OCI-LY7 (cell line): ENCODE measurements around the gene PKD1L1. TPM values are rescaled to one million over a fixed set of nuclear protein-coding genes. Genes with fewer than 3 reads are reported as not detected.
A peak's percentile ranks its signal among the peaks of the same experiment; 100 is the strongest.

Experiments
- BruUV-seq: library from RNA; stranded (reverse); fragments of 400-500 nt; replicated peaks from 2 replicates; lab custom pipeline; 2021; lab: Mats Ljungman, UMichigan
- CTCF ChIA-PET: fragments of 300-600 bp; sonication (Branson Sonifier 250); formaldehyde crosslinking; loops from one replicate; lab custom pipeline; 2022; ENCODE audit warnings: antibody characterized with exemption; ENCODE audit not compliant: unreplicated experiment; lab: Charles Lee
- POLR2A ChIA-PET: fragments of 300-600 bp; sonication (Branson Sonifier 250); formaldehyde crosslinking; loops from one replicate; lab custom pipeline; 2022; ENCODE audit warnings: antibody characterized with exemption; lab: Charles Lee
- DNase-seq: peaks from one replicate; pipeline ENCODE4 v3.0.0-alpha.2; 2015; ENCODE audit warnings: low spot score
- H2AFZ ChIP-seq: fragments of 200-600 bp; sonication (generic), shearing (Covaris generic); 2 replicates; pipeline ENCODE4 v1.6.1; 2014; ENCODE audit warnings: mild to moderate bottlenecking, antibody characterized with exemption, low read length, moderate library complexity
- H3K27ac ChIP-seq: fragments of 200-600 bp; sonication (generic); 2 replicates; pipeline ENCODE4 v1.5.1; 2014; ENCODE audit warnings: mixed run types, low read depth, mild to moderate bottlenecking, moderate library complexity, low read length, inconsistent platforms; ENCODE audit not compliant: poor library complexity, severe bottlenecking
- H3K36me3 ChIP-seq: fragments of 200-600 bp; sonication (generic); 2 replicates; pipeline ENCODE4 v1.6.1; 2014; ENCODE audit warnings: mild to moderate bottlenecking, antibody characterized with exemption, low read length, moderate library complexity, mixed read lengths; ENCODE audit not compliant: insufficient read depth
- H3K4me1 ChIP-seq: fragments of 200-600 bp; sonication (generic); 2 replicates; pipeline ENCODE4 v1.5.1; 2014; ENCODE audit warnings: mild to moderate bottlenecking, low read length; ENCODE audit not compliant: insufficient read depth, poor library complexity, severe bottlenecking
- H3K4me2 ChIP-seq: fragments of 200-600 bp; sonication (generic); 2 replicates; pipeline ENCODE4 v1.6.1; 2014; ENCODE audit warnings: mild to moderate bottlenecking, low read length
- H3K4me3 ChIP-seq: fragments of 200-600 bp; sonication (generic); 2 replicates; pipeline ENCODE4 v1.5.1; 2014; ENCODE audit warnings: mild to moderate bottlenecking, low read depth, low read length; ENCODE audit not compliant: poor library complexity, severe bottlenecking
- H3K79me2 ChIP-seq: fragments of 200-600 bp; sonication (generic); 2 replicates; pipeline ENCODE4 v1.6.1; 2016; ENCODE audit warnings: low read depth, mild to moderate bottlenecking, low read length, moderate library complexity, mixed read lengths; ENCODE audit not compliant: insufficient read depth
- H3K9me2 ChIP-seq: fragments of 200-600 bp; sonication (generic); 2 replicates; pipeline ENCODE4 v1.6.1; 2016; ENCODE audit warnings: mild to moderate bottlenecking, low read length, mixed read lengths; ENCODE audit not compliant: insufficient read depth
- H3K9me3 ChIP-seq: fragments of 200-600 bp; sonication (generic); 2 replicates; pipeline ENCODE4 v1.6.1; 2014; ENCODE audit warnings: mild to moderate bottlenecking, mixed run types, low read length, mixed read lengths
- H4K20me1 ChIP-seq: fragments of 200-600 bp; sonication (generic); 2 replicates; pipeline ENCODE4 v1.6.1; 2014; ENCODE audit warnings: mild to moderate bottlenecking, antibody characterized with exemption, low read length, moderate library complexity, mixed read lengths; ENCODE audit not compliant: insufficient read depth
- CTCF ChIP-seq: fragments of 200-600 bp; sonication (generic); conservative IDR thresholded peaks from 2 replicates; pipeline ENCODE4 v1.5.1; 2014; ENCODE audit warnings: mild to moderate bottlenecking, antibody characterized with exemption, low read length, moderate library complexity, mixed read lengths
- EZH2phosphoT487 ChIP-seq: fragments of 200-600 bp; sonication (generic); IDR thresholded peaks from 2 replicates; pipeline ENCODE4 v1.6.1; 2018; ENCODE audit warnings: low read depth, borderline replicate concordance, mild to moderate bottlenecking, mixed run types, antibody characterized with exemption, low read length, moderate library complexity, mixed read lengths
- intact Hi-C: fragments of 100-400 bp; cut with micrococcal nuclease; formaldehyde crosslinking; loops from one replicate; pipeline ENCODE4 v1.10.0; 2022; ENCODE audit not compliant: unreplicated experiment
- total RNA-seq, 2 experiments: library from RNA; depleted of rRNA in 1 of 2; stranded (reverse); fragments of >200 nt in 1 of 2; shearing (Covaris generic) in 1 of 2; gene quantifications; 2 replicates each; pipeline ENCODE4 v1.2.3, GENCODE V29; 2014 to 2022

Gene PKD1L1
- total RNA-seq, 2 experiments from 2014 or later, result 0.19 to 0.63 TPM

- no peak for DNase-seq
- no peak overlapping the region for H3K4me3 ChIP-seq
- ChIA-PET CTCF (no interaction called here), POLR2A (no interaction called here)
- H4K20me1 ChIP-seq, result no peaks in the 10 kb centered on the region
- no peaks in the 10 kb centered on the region for H3K79me2 ChIP-seq
- BruUV-seq, result no TSS peak
- TF ChIP-seq EZH2phosphoT487 (no peak), CTCF (no peak)
- H3K4me1 ChIP-seq, result no peaks in the 10 kb centered on the region
- H3K9me2 ChIP-seq, result no peaks in the 10 kb centered on the region
- intact Hi-C loops, result no loop called here
- H3K27ac ChIP-seq, result no peak overlapping the region
- no peak overlapping the region for H3K4me2 ChIP-seq
- H3K9me3 ChIP-seq, result no peaks in the 10 kb centered on the region
- no peak overlapping the region for H2AFZ ChIP-seq
- no peaks in the 10 kb centered on the region for H3K36me3 ChIP-seq
Observed at GRCh38 chr7:47946581-47947354, 1.5 kb downstream of the PKD1L1 start.

GRCh38 chr7:47945261-47946015, 2.8 kb downstream of the PKD1L1 start:
- Histone ChIP-seq H3K36me3 (no peaks in the 10 kb centered on the region), H3K4me1 (no peaks in the 10 kb centered on the region), H3K79me2 (no peaks in the 10 kb centered on the region), H2AFZ (no peak overlapping the region), H3K9me3 (no peaks in the 10 kb centered on the region), H3K27ac (no peak overlapping the region), H3K9me2 (no peaks in the 10 kb centered on the region), H3K4me3 (no peak overlapping the region), H4K20me1 (no peaks in the 10 kb centered on the region), H3K4me2 (no peak overlapping the region)
- BruUV-seq, result no TSS peak
- intact Hi-C loops, result loop anchor here (1.0 to 2.0 kb wide), 3 partner anchors 24 to 209 kb away; no protein-coding TSS in a partner anchor
- DNase-seq, result peak; percentile 81
- CTCF ChIA-PET, result interaction anchor here (0.6 to 1.6 kb wide), 5 partner anchors 11 to 165 kb away, joined by 3 to 9 read pairs (median 3); no protein-coding TSS in a partner anchor
- TF ChIP-seq CTCF (peak; percentile 97), EZH2phosphoT487 (no peak)
- POLR2A ChIA-PET, result interaction anchor here (0.5 to 1.8 kb wide), 6 partner anchors 11 to 400 kb away, joined by 3 to 4 read pairs (median 3); no protein-coding TSS in a partner anchor
